ENCODE measurements around the gene ZNF318.

ZNF318 gene

DNA sequence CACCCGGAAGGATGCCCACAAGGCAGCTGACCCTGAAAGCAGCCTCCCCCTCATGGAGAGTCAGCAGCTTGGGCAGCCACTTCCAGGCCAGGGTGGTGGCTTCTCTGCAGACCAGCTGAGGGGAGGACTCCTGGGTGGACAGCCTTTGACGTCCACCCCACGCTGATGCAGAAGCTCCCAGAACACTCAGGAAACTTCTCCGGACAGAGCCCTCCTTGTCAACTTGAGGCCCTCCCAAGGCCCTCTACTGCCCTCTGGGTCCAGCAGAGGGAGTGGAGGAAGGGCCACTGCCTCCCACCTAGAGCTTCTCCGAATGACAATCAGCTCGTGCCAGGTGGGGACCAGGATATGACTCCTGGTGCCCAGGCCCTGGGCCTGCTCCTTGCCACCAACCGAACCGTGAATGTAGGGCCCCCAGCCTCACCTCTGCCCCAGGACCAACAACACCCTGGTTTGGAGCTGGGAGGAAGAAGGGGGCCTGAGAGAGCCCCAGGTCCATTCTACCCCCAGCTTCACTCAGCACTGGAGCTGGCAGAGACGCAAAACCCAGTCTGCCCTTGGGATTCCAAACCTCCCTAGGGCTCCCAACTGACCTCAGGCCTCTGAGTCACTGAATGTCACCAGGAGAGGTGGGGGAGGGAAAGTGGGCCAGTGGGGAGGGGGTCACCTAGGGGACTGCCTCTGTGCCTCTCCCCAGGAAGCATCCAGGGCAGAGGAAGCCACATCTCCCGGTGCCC, 82.3 kb downstream of the ZNF318 start:
- H3K27ac ChIP-seq, result no peak overlapping the region
- no peak for DNase-seq (ENCODE audit: low read depth, low spot score)

DNA sequence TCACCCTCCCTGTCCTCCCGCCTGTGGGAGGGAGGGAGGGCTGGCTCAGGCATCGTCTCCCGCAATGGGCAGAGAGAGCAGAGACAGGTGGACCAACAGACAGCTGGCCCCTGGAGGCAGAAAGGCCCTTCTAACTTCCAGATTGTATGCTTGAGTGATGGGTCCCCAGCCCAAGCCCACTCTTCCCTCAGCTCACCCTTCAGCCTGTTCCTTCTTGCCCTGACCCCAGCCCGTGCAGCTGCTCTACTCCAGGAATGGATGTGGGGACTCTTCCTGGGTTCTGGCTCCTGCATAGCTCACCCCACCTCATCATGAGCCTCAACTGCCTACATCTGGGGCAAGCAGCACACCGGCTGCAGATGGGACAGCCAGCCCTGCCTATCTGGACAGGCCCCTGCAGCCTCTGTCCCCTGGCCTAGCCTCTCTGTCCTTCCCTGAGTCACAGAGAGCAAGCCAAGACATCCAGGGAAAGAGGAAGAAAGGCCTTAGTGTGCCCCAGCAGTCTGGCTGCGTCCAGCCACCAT, 82.9 kb downstream of the ZNF318 start:
- H3K27ac ChIP-seq, result no peak overlapping the region
- DNase-seq (ENCODE audit: low read depth, low spot score), result no peak

All from epithelial cell of prostate (primary cell).